KG1 (cell line): Measurements from ENCODE around the gene PHLDB3.
"Not testable (repeated sequence)": the region's sequence is repeated elsewhere in the genome, so short reads cannot be mapped to it uniquely, and the experiment has no call there.

Experiments used
- DNase-seq: peaks from one replicate; lab custom pipeline; 2025; lab: John Stamatoyannopoulos, UW

The PHLDB3 gene

GRCh38 chr19:43444531-43445287 is 59.8 kb downstream of the PHLDB3 start:
- DNase-seq, result no peak

GRCh38 chr19:43444091-43444490 is 60.5 kb downstream of the PHLDB3 start:
- DNase-seq, result not testable (repeated sequence)

- no peak for DNase-seq
Observed at GRCh38 chr19:43441716-43442115, 62.8 kb downstream of the PHLDB3 start.

- DNase-seq, result no peak
Observed at GRCh38 chr19:43439709-43440063, 64.9 kb downstream of the PHLDB3 start.

GRCh38 chr19:43439032-43439708 is 65.4 kb downstream of the PHLDB3 start:
- no peak for DNase-seq

- no peak for DNase-seq
Observed at GRCh38 chr19:43438291-43439031, 66.1 kb downstream of the PHLDB3 start.

DNA sequence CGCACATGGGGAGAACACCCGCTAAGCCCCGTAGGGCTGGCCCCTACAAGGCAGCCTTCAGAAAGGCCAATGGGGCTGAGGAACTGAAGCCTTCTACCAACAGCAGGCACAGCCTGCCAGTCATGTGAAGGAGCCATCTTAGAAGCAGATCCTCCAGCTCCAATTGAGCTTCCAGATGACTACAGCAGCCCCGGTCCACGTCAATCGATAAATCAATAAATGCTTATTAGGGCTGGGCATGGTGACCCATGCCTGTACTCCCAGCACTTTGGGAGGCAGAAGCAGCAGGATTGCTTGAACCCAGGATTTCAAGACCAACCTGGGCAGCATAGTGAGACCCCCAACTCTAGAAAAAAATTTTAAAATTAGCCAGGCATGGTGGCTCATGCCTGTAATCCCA is 66.8 kb downstream of the PHLDB3 start:
- no peak for DNase-seq

- not testable (repeated sequence) for DNase-seq
Observed at GRCh38 chr19:43437284-43437683, 67.3 kb downstream of the PHLDB3 start.

- DNase-seq, result no peak
Observed at GRCh38 chr19:43435775-43436174, 68.8 kb downstream of the PHLDB3 start.

- DNase-seq, result no peak
Observed at GRCh38 chr19:43433689-43434088, 70.9 kb downstream of the PHLDB3 start.

GRCh38 chr19:43433358-43433673 is 71.2 kb downstream of the PHLDB3 start:
- no peak for DNase-seq

DNA sequence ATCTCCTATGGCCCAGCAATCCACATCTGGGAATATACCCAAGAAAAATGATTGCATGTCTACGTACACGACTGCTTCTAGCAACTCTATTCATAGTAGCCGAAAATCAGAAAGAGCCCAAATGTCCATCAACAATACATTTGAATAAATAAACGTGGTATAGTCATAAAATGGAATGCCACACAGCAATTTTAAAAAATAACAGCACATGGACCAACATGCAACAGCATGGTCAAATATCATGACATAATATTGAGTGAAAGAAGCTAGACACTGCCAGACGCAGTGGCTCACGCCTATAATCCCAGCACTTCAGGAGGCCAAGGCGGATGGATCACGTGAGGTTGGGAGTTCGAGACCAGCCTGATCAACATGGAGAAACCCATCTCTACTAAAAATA is 73.6 kb downstream of the PHLDB3 start:
- no peak for DNase-seq

DNA sequence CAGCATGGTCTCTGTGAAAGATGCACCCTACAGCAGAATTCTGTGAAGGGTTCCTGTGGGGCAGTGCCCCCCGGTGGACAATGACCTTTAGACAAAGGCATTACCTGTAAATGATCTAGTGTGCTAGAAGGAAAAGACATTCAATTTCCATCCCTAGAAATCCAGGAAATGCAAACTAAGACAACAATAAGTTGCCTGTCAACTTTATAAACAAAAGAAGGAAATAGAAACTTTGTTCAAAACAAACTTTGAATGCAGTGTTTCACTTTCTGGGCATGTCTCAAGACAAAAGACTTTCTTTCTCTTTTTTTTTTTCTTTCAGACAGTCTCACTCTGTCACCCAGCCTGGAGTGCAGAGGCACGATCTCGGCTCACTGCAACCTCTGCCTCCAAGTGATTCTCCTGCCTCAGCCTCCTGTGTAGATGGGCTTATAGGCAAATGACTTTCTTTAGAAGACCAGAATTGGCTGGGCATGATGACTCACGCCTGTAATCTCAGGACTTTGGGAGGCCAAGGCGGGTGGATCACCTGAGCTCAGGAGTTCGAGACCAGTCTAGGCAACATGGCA is 74.3 kb downstream of the PHLDB3 start:
- DNase-seq, result no peak

DNA sequence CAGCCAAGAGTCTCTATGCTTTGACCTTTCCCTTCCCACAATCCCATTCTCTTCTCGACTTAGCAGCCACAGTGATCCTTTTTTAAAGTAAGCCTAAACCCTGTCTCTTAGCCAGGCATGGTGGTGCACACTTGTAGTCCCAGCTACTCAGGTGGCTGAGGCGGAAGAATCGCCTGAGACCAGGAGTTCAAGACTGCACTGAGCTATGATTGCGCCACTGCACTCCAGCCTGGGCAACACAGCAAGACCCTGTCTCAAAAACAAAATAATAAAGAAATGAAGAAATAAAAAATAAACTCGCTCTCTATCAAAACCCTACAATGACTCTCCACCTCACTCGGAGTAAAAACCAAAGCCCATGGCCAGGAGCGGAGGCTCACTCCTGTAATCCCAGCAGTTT is 75.2 kb downstream of the PHLDB3 start:
- DNase-seq, result no peak

DNA sequence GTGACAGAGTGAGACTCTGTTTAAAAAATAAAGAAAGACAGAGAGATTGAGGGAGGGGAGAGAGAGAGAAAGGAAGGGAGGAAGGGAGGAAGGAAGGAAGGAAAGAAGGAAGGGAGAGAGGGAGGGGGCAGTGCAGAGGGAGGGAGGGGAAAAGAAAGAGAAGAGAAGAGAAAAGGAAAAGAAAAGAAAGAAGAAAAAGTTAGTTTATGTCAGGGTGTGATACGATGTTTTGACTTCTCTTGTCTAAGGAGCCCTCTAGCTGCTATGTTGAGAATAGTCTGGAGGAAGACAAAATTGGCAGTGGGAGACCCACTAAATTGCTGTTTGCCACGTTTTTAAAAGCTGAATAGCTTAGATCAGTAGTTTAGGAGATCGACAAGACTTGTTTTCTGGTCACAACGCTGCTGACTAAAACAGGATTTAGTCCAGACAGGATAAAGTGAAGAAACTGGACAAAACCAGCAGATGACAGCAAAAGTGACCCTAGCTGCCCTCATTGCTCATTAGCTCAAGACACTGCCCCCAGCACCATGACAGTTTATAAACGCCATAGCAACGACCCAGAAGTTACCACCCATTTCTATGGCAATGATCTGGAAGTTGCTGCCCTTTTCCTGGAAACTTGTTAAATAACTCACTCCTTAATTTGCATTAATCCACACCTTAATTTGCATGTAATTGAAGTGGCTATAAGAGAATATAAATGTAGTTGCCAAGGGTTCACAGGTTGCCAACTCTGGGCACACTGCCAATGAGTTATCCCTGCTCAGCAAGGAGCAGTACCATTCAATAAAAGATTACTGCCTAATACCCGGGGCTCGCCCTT is 78.8 kb downstream of the PHLDB3 start:
- no peak for DNase-seq
